Stimulated activated CD4-positive, alpha-beta T cell treated with anti-CD3 and anti-CD28 coated beads, TNF-alpha, amount 100 ng/mL, for 24 hours (primary cell): Measurements from ENCODE around the gene EIF3F.

Experiments
- DNase-seq, 3 experiments: peaks; one replicate each; pipeline ENCODE4 v3.0.0-alpha.2; 2020; ENCODE audit warnings: low read depth in 3 of 3

EIF3F gene

DNA sequence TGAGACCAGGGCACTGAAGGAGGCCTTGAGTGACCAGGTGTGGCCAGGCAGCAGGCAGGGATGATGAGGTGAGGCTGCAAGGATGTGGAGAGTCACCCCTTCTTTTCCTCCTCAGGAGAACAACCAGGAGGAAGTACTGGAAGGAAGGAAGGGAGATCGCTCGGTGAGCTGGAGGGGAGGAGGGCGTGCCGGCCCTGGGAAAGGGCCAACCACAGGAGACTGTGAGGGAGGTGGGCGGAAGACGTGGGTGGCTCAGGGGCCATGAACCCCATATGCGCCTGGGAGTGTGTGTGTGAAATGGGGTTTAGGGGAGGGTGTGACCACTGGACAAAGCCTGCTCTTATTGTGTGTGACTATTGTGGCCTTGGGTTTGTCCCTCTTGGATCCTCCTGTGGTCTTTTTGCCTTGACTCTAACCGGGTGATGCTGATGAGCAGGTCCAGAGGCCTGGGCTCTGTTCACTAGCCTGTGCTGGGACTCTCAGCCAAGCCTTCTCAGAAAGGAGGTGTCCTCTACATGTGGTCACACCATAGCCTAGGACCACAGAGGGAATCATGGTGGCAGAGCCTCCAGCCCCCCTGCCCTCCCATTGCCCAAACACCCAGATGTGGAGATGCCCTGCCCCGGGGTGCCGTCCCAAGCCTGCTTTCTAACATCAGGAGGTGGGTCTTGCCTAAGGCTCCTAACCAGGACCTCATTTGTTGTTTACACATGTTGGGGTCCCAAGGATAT is 52.6 kb downstream of the EIF3F start:
- DNase-seq, result no peak

GRCh38 chr11:8040261-8040920 is 53.3 kb downstream of the EIF3F start:
- no peak for DNase-seq

DNA sequence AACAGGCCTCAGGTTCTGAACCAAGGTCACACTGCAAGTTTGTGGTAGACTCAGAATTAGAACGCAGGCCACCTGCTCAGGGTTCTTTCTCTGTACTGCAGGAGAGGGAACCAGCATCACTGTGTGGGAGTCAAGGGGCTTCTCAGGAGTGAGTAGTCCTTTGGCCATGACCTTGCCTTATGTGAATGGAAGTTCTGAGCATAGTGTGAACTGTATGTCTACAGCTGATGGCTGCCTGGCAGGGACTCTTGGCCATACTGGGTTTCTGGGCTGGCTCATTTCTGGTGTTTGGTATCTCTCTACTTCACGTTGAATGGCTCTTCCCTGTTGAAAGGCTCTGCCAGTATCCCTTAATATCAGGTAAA is 53.8 kb downstream of the EIF3F start:
- no peak for DNase-seq

GRCh38 chr11:8041576-8041975 is 54.4 kb downstream of the EIF3F start:
- DNase-seq, result no peak

DNA sequence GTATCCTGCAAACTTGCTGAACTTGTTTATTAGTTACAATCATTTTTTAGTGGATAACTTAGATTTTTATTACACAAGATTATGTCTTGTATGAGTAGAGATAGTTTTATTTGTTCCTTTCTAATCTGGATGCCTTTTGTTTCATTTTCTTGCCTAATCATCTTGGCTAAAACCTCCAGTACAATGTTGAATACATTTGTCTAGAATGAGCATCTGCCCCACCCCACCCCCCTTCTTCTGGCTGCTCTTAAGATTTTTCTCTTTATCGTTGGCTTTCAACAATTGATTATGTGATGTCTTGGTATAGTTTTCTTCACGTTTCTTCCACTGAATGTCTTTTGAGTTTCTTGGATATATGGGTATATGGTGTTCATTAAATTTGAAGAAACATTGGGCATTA is 56.6 kb downstream of the EIF3F start:
- no peak for DNase-seq

- DNase-seq, result no peak
These were observed 58.7 kb downstream of the EIF3F start for GRCh38 chr11:8045839-8046238.

GRCh38 chr11:8047382-8047781 is 60.2 kb downstream of the EIF3F start:
- no peak for DNase-seq

DNA sequence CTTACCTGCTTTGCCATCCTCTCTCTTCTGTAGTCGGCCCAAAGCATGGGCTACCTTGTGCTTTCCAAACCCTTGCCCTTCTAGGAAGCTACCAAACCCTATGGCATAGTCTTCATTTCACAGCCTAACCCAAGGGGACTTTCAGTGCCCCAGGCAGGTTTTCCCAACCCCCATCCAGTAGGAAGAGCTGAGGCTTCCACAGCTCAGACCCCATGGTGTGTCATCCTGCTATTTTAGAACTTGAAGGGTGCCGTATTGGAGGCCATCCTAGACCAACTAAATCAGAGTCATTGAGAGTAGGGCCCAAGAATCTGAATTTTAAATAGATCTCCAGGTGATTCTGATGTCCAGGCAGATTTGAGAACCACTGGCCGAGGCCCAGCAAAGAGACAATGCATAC is 61.9 kb downstream of the EIF3F start:
- no peak for DNase-seq
